Right atrium auricular region (tissue), 2 donors: Measurements from ENCODE around the gene DOK5. TPM values are rescaled to one million over a fixed set of nuclear protein-coding genes. Genes with fewer than 3 reads are reported as not detected.

Experiments
- DNase-seq: peaks from one replicate; pipeline ENCODE4 v3.0.0-alpha.2; 2019; ENCODE audit warnings: low spot score
- H3K27ac ChIP-seq, 2 donors: fragments of 200-600 bp; sonication (generic); 1 replicate in 1 of 2; 2 replicates in 1 of 2; pipeline ENCODE4 v1.5.1; 2016 to 2019
- H3K27me3 ChIP-seq, 2 donors: fragments of 200-600 bp; sonication (generic); one replicate each; pipeline versions ENCODE4 v1.5.1 to v1.6.0; 2017 to 2019
- H3K36me3 ChIP-seq: fragments of 200-600 bp; sonication (generic); one replicate; pipeline ENCODE4 v1.5.1; 2016
- H3K4me1 ChIP-seq, 2 donors: fragments of 200-600 bp; sonication (generic); one replicate each; pipeline versions ENCODE4 v1.5.1 to v1.6.0; 2017 to 2019
- H3K4me3 ChIP-seq, 2 donors: fragments of 200-600 bp; sonication (generic); 1 replicate in 1 of 2; 2 replicates in 1 of 2; pipeline ENCODE4 v1.5.1; 2017 to 2019; ENCODE audit warnings: mild to moderate bottlenecking in 1 of 2, moderate library complexity in 1 of 2
- H3K9me3 ChIP-seq, 2 donors: fragments of 200-600 bp; sonication (generic); one replicate each; pipeline ENCODE4 v1.5.1; 2019
- total RNA-seq, 2 donors: library from RNA; depleted of rRNA; stranded (reverse); fragments of >200 nt; gene quantifications; one replicate each; pipeline ENCODE4 v1.1.0, GENCODE V29; 2016
- TF ChIP-seq, protein P1 (sequence below), 2 donors: fragments of 200-600 bp; sonication (generic); IDR thresholded peaks; one replicate each; pipeline ENCODE4 v1.5.1; 2019; ENCODE audit warnings: antibody characterized with exemption in 2 of 2

DOK5 gene
- total RNA-seq, 2 donors from 2014 or later: 11.6 to 16.9 TPM

GRCh38 chr20:54646156-54646517, 170.7 kb downstream of the DOK5 start:
- no peak for DNase-seq
- TF ChIP-seq, protein P1, sequence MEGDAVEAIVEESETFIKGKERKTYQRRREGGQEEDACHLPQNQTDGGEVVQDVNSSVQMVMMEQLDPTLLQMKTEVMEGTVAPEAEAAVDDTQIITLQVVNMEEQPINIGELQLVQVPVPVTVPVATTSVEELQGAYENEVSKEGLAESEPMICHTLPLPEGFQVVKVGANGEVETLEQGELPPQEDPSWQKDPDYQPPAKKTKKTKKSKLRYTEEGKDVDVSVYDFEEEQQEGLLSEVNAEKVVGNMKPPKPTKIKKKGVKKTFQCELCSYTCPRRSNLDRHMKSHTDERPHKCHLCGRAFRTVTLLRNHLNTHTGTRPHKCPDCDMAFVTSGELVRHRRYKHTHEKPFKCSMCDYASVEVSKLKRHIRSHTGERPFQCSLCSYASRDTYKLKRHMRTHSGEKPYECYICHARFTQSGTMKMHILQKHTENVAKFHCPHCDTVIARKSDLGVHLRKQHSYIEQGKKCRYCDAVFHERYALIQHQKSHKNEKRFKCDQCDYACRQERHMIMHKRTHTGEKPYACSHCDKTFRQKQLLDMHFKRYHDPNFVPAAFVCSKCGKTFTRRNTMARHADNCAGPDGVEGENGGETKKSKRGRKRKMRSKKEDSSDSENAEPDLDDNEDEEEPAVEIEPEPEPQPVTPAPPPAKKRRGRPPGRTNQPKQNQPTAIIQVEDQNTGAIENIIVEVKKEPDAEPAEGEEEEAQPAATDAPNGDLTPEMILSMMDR (IDR thresholded peaks at IDR 0.05): no peak
- Histone ChIP-seq H3K4me3 (no peak overlapping the region), H3K4me1 (peaks cover 0 to 5% of the 10 kb centered on the region in 2 donors), H3K9me3 (no peaks in the 10 kb centered on the region), H3K36me3 (no peaks in the 10 kb centered on the region), H3K27me3 (no peaks in the 10 kb centered on the region), H3K27ac (no peak overlapping the region)

GRCh38 chr20:54648421-54649142, 173.2 kb downstream of the DOK5 start:
- no peaks in the 10 kb centered on the region for H3K36me3 ChIP-seq
- no peaks in the 10 kb centered on the region for H3K27me3 ChIP-seq
- no peak overlapping the region for H3K27ac ChIP-seq
- no peak overlapping the region for H3K4me3 ChIP-seq
- TF ChIP-seq, protein P1 (IDR thresholded peaks at IDR 0.05): no peak
- no peaks in the 10 kb centered on the region for H3K9me3 ChIP-seq
- H3K4me1 ChIP-seq: peaks cover 0 to 5% of the 10 kb centered on the region in 2 donors
- DNase-seq: no peak

DNA sequence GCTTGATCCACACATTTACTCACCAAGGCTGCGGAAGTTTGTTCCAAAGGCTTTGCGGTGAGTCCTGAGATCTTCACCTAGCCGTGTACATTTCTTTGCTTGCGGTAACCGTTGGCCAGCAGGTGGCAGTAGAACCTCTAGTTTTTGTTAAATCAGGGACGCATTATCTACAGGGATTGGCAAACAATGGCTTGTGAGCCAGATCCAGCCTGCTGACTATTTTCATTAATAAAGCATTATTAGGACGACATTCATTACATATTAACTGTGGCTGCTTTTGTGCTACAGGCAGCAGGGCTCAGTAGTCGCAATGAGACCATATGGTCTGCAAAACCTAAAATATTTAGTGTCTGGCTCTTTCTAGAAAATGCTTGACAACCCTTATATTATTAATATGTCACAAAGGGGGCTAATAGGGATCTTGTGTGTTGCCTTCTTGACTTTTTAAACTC, 174.1 kb downstream of the DOK5 start:
- peak; percentile 84 for DNase-seq
- Histone ChIP-seq H3K36me3 (no peaks in the 10 kb centered on the region), H3K4me1 (peaks cover 0 to 5% of the 10 kb centered on the region in 2 donors), H3K27me3 (no peaks in the 10 kb centered on the region), H3K27ac (no peak overlapping the region), H3K9me3 (no peaks in the 10 kb centered on the region), H3K4me3 (no peak overlapping the region)
- TF ChIP-seq, protein P1 (IDR thresholded peaks at IDR 0.05): peak; percentile 69 to 85

- DNase-seq: no peak
- H3K4me1 ChIP-seq: peaks cover 0 to 5% of the 10 kb centered on the region in 2 donors
Observed at GRCh38 chr20:54650052-54650719, 174.8 kb downstream of the DOK5 start.

GRCh38 chr20:54651252-54651651, 175.9 kb downstream of the DOK5 start:
- Histone ChIP-seq H3K27ac (no peak overlapping the region), H3K4me3 (no peak overlapping the region), H3K9me3 (no peaks in the 10 kb centered on the region), H3K4me1 (peaks cover 0 to 5% of the 10 kb centered on the region in 2 donors), H3K27me3 (no peaks in the 10 kb centered on the region), H3K36me3 (no peaks in the 10 kb centered on the region)
- TF ChIP-seq, protein P1 (IDR thresholded peaks at IDR 0.05): no peak
- DNase-seq: no peak

More at GRCh38 chr20:54650052-54650719, 174.8 kb downstream of the DOK5 start:
- no peaks in the 10 kb centered on the region for H3K36me3 ChIP-seq
- H3K27ac ChIP-seq: no peak overlapping the region
- TF ChIP-seq, protein P1 (IDR thresholded peaks at IDR 0.05): no peak
- H3K27me3 ChIP-seq: no peaks in the 10 kb centered on the region
- no peaks in the 10 kb centered on the region for H3K9me3 ChIP-seq
- H3K4me3 ChIP-seq: no peak overlapping the region
